ENCODE measurements around the gene TUFT1.

GRCh38 chr1:151606384-151606783, 66.3 kb downstream of the TUFT1 start:
- TF ChIP-seq CTCF (IDR thresholded peaks at IDR 0.05): no peak
- no peak for TF ChIP-seq POLR2A (IDR thresholded peaks at IDR 0.05)
